Keratinocyte (primary cell): ENCODE data around the gene WFDC10B.

Source experiments
- EZH2 ChIP-seq: IDR thresholded peaks from one replicate; pipeline ENCODE4 v1.6.1; 2012; ENCODE audit warnings: inconsistent platforms, mild to moderate bottlenecking, low read length, moderate library complexity
- TF ChIP-seq, protein P1 (sequence below), 3 experiments: IDR thresholded peaks in 1 of 3; conservative IDR thresholded peaks in 1 of 3; optimal IDR thresholded peaks in 1 of 3; 2 replicates in 2 of 3; 3 replicates in 1 of 3; pipeline versions ENCODE3 to v1.5.1; 2011; ENCODE audit warnings: low read length in 3 of 3, mild to moderate bottlenecking in 3 of 3, moderate library complexity in 2 of 3, control low read depth in 1 of 3, inconsistent platforms in 1 of 3; ENCODE audit not compliant: insufficient read depth in 2 of 3; ENCODE audit errors: extremely low read depth in 1 of 3

GRCh38 chr20:45727044-45727443 is 22.2 kb upstream of the WFDC10B start:
- TF ChIP-seq, protein P1, sequence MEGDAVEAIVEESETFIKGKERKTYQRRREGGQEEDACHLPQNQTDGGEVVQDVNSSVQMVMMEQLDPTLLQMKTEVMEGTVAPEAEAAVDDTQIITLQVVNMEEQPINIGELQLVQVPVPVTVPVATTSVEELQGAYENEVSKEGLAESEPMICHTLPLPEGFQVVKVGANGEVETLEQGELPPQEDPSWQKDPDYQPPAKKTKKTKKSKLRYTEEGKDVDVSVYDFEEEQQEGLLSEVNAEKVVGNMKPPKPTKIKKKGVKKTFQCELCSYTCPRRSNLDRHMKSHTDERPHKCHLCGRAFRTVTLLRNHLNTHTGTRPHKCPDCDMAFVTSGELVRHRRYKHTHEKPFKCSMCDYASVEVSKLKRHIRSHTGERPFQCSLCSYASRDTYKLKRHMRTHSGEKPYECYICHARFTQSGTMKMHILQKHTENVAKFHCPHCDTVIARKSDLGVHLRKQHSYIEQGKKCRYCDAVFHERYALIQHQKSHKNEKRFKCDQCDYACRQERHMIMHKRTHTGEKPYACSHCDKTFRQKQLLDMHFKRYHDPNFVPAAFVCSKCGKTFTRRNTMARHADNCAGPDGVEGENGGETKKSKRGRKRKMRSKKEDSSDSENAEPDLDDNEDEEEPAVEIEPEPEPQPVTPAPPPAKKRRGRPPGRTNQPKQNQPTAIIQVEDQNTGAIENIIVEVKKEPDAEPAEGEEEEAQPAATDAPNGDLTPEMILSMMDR (optimal IDR thresholded peaks at IDR 0.05 in 1 of 3, IDR thresholded peaks at IDR 0.05 in 1 of 3, conservative IDR thresholded peaks at IDR 0.05 in 1 of 3; ENCODE audit: extremely low read depth in 1 of 3, insufficient read depth in 2 of 3, low read length in 3 of 3), result no peak
- no peak for TF ChIP-seq EZH2
